Ascending aorta (tissue), 2 donors: ENCODE data around the gene CXCL12. TPM values are rescaled to one million over a fixed set of nuclear protein-coding genes. Genes with fewer than 3 reads are reported as not detected.
A peak's percentile ranks its signal among the peaks of the same experiment; 100 is the strongest.

ENCODE experiments used
- DNase-seq, 2 donors: peaks; one replicate each; pipeline ENCODE4 v3.0.0-alpha.2; 2019; ENCODE audit warnings: low spot score in 2 of 2
- H3K27ac ChIP-seq, 2 donors: fragments of 200-600 bp; sonication (generic); one replicate each; pipeline ENCODE4 v1.5.1; 2016 to 2017; ENCODE audit warnings: mild to moderate bottlenecking in 1 of 2
- H3K27me3 ChIP-seq: fragments of 200-600 bp; sonication (generic); one replicate; pipeline ENCODE4 v1.5.1; 2017
- H3K36me3 ChIP-seq, 2 donors: fragments of 200-600 bp; sonication (generic); one replicate each; pipeline ENCODE4 v1.5.1; 2016
- H3K4me1 ChIP-seq, 2 donors: fragments of 200-600 bp; sonication (generic); one replicate each; pipeline ENCODE4 v1.5.1; 2016 to 2017; ENCODE audit warnings: mild to moderate bottlenecking in 1 of 2
- H3K4me3 ChIP-seq, 2 donors: fragments of 200-600 bp; sonication (generic); one replicate each; pipeline ENCODE4 v1.5.1; 2016 to 2017; ENCODE audit warnings: mild to moderate bottlenecking in 1 of 2
- H3K9me3 ChIP-seq, 2 donors: fragments of 200-600 bp; sonication (generic); one replicate each; pipeline ENCODE4 v1.5.1; 2016
- intact Hi-C: fragments of 100-400 bp; cut with DNase I; formaldehyde crosslinking; loops from one replicate; pipeline ENCODE4 v1.15.1; 2023
- total RNA-seq: library from RNA; depleted of rRNA; stranded (reverse); fragments of >200 nt; gene quantifications from one replicate; pipeline ENCODE4 v1.1.0, GENCODE V29; 2016
- TF ChIP-seq, protein P1 (sequence below), 3 experiments: fragments of 200-600 bp in 2 of 3; fragments of 450-650 bp in 1 of 3; sonication (generic) in 2 of 3; IDR thresholded peaks; one replicate each; pipeline ENCODE4 v1.5.1; 2016 to 2019; ENCODE audit warnings: antibody characterized with exemption in 3 of 3, mild to moderate bottlenecking in 1 of 3, moderate library complexity in 1 of 3

The CXCL12 gene
- total RNA-seq, 1 donor from 2014 or later: 288 TPM

GRCh38 chr10:44343843-44344242 is 41.1 kb downstream of the CXCL12 start:
- Histone ChIP-seq H3K4me1 (no peaks in the 10 kb centered on the region), H3K27ac (no peak overlapping the region), H3K4me3 (no peak overlapping the region), H3K27me3 (no peaks in the 10 kb centered on the region), H3K36me3 (no peaks in the 10 kb centered on the region), H3K9me3 (no peaks in the 10 kb centered on the region)
- DNase-seq: peak in 1 of 2 donors; percentile 45
- TF ChIP-seq, protein P1, sequence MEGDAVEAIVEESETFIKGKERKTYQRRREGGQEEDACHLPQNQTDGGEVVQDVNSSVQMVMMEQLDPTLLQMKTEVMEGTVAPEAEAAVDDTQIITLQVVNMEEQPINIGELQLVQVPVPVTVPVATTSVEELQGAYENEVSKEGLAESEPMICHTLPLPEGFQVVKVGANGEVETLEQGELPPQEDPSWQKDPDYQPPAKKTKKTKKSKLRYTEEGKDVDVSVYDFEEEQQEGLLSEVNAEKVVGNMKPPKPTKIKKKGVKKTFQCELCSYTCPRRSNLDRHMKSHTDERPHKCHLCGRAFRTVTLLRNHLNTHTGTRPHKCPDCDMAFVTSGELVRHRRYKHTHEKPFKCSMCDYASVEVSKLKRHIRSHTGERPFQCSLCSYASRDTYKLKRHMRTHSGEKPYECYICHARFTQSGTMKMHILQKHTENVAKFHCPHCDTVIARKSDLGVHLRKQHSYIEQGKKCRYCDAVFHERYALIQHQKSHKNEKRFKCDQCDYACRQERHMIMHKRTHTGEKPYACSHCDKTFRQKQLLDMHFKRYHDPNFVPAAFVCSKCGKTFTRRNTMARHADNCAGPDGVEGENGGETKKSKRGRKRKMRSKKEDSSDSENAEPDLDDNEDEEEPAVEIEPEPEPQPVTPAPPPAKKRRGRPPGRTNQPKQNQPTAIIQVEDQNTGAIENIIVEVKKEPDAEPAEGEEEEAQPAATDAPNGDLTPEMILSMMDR (IDR thresholded peaks at IDR 0.05): no peak
- intact Hi-C loops: no loop called here

GRCh38 chr10:44341886-44342285 is 43.0 kb downstream of the CXCL12 start:
- peak in 1 of 2 donors; percentile 31 for DNase-seq
- Histone ChIP-seq H3K27ac (no peak overlapping the region), H3K4me3 (no peak overlapping the region), H3K9me3 (no peaks in the 10 kb centered on the region), H3K4me1 (no peaks in the 10 kb centered on the region), H3K27me3 (no peaks in the 10 kb centered on the region), H3K36me3 (no peaks in the 10 kb centered on the region)
- TF ChIP-seq, protein P1 (IDR thresholded peaks at IDR 0.05): no peak
- intact Hi-C loops: no loop called here

DNA sequence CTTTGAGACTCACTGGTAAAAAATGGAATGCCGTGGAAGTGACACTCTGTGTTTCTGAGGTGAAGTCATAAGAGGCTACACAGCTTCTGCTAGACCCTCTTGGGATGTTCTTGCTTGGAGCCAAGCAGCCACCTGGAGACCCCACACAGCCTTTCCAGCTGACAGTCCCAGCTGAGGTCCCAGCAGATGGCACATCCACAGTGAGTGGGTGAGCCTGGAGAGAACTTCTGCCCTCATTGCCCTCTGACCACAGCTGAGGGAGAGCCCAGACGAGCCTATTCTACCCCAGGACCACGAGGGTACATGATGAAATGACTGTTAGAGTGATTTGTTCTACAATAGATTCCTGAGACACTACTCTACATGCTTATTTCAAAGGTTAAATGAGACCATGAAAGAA is 44.3 kb downstream of the CXCL12 start:
- TF ChIP-seq, protein P1 (IDR thresholded peaks at IDR 0.05): no peak
- H3K36me3 ChIP-seq: no peaks in the 10 kb centered on the region
- no peaks in the 10 kb centered on the region for H3K4me1 ChIP-seq
- no peak overlapping the region for H3K27ac ChIP-seq
- peak in 1 of 2 donors; percentile 18 for DNase-seq
- H3K9me3 ChIP-seq: no peaks in the 10 kb centered on the region
- intact Hi-C loops: no loop called here
- H3K4me3 ChIP-seq: no peak overlapping the region
- H3K27me3 ChIP-seq: no peaks in the 10 kb centered on the region

- Histone ChIP-seq H3K9me3 (no peaks in the 10 kb centered on the region), H3K27ac (no peak overlapping the region), H3K4me1 (no peaks in the 10 kb centered on the region), H3K4me3 (no peak overlapping the region), H3K27me3 (no peaks in the 10 kb centered on the region), H3K36me3 (no peaks in the 10 kb centered on the region)
- peak in 1 of 2 donors; percentile 2 for DNase-seq
- intact Hi-C loops: no loop called here
- TF ChIP-seq, protein P1 (IDR thresholded peaks at IDR 0.05): no peak
Measured at GRCh38 chr10:44339218-44339617, 45.7 kb downstream of the CXCL12 start.

DNA sequence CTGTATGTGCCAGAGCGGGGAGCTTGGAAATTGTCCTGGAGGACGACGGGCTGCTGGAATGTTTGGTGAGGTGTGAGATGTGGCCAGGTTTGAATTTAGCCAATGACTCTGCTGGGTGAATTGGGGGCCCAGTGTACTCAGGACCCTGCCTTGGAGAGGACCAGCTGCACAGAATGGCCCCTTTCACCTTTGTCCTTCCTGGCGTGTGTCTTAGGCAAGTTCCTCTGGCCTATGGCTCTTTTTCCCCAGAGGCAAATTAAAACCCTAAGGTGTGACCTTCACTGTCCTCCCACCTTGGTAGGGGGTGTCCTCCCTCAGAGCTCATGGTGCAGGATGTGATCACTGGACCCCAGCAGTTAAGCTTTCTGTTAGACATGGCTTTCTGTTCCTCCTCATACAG is 47.8 kb downstream of the CXCL12 start:
- no peaks in the 10 kb centered on the region for H3K9me3 ChIP-seq
- TF ChIP-seq, protein P1 (IDR thresholded peaks at IDR 0.05): no peak
- intact Hi-C loops: no loop called here
- H3K27ac ChIP-seq: no peak overlapping the region
- DNase-seq: peak in 1 of 2 donors; percentile 35
- no peak overlapping the region for H3K4me3 ChIP-seq
- no peaks in the 10 kb centered on the region for H3K4me1 ChIP-seq
- no peaks in the 10 kb centered on the region for H3K36me3 ChIP-seq
- H3K27me3 ChIP-seq: no peaks in the 10 kb centered on the region
